Colonic mucosa (tissue), 4 donors: Measurements from ENCODE around the gene JAKMIP2. TPM values are rescaled to one million over a fixed set of nuclear protein-coding genes. Genes with fewer than 3 reads are reported as not detected.

Experiments used
- DNase-seq: peaks from one replicate; pipeline ENCODE4 v3.0.0-alpha.2; 2020
- H3K27ac ChIP-seq: fragments of 200-600 bp; one replicate; pipeline ENCODE4 v1.8.0; 2021
- H3K27me3 ChIP-seq: fragments of 200-600 bp; one replicate; pipeline ENCODE4 v1.8.0; 2021
- H3K36me3 ChIP-seq: fragments of 200-600 bp; one replicate; pipeline ENCODE4 v1.8.0; 2021
- H3K4me1 ChIP-seq: fragments of 200-600 bp; one replicate; pipeline ENCODE4 v1.8.0; 2021; ENCODE audit warnings: mild to moderate bottlenecking
- H3K4me3 ChIP-seq: fragments of 200-600 bp; one replicate; pipeline ENCODE4 v1.8.0; 2021
- H3K9ac ChIP-seq, 2 donors: one replicate each; pipeline ENCODE4 v1.7.0; 2013; ENCODE audit warnings: control low read depth in 2 of 2, low read depth in 2 of 2, low read length in 2 of 2
- H3K9me3 ChIP-seq: fragments of 200-600 bp; one replicate; pipeline ENCODE4 v1.8.0; 2021
- intact Hi-C: fragments of 100-400 bp; cut with DNase I; formaldehyde crosslinking; loops from one replicate; pipeline ENCODE4 v1.14.1; 2022
- total RNA-seq, 2 donors: library from RNA; stranded (reverse); fragmentation: NEBNext Ultra II Directional in 1 of 2; extraction: Animal tissue kit (Norgen Biotek cat#: 25700) in 1 of 2; gene quantifications; one replicate each; pipeline ENCODE4 v1.2.1, GENCODE V29; 2021
- TF ChIP-seq, protein P1 (sequence below): fragments of 200-600 bp; IDR thresholded peaks from one replicate; pipeline ENCODE4 v1.8.0; 2022; ENCODE audit warnings: antibody characterized with exemption, mild to moderate bottlenecking
- donor health status: healthy.
- donor health status: DM: no; HTN: no; CAD: no.
- donor health status: DM: no; HTN: no; CAD: no.

The JAKMIP2 gene
- total RNA-seq, 2 donors from 2014 or later = 0.17 to 1.3 TPM

DNA sequence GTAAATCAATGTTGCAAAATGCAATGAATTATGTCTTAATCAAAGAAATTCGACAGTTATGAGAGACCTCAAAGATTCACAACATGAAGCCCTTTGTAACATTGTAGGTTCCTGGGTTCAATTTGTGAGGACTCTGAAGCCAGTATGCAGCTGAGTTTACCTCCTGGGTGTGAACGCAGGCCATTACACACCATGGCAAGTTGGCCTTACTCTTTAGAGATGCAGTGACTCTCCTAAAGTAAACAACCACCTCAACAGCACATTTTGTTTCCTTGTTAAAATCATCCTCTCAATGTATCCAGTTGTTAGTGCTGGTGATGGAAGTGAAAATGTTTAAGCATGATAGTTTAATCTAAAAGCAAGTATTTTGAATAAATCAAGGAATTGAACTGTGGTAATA lies 73.8 kb downstream of the JAKMIP2 start:
- no peaks in the 10 kb centered on the region for H3K4me1 ChIP-seq
- no peaks in the 10 kb centered on the region for H3K9me3 ChIP-seq
- H3K4me3 ChIP-seq = no peak overlapping the region
- no peak for DNase-seq
- intact Hi-C loops = no loop called here
- H3K9ac ChIP-seq = no peak overlapping the region
- H3K27ac ChIP-seq = no peak overlapping the region
- TF ChIP-seq, protein P1, sequence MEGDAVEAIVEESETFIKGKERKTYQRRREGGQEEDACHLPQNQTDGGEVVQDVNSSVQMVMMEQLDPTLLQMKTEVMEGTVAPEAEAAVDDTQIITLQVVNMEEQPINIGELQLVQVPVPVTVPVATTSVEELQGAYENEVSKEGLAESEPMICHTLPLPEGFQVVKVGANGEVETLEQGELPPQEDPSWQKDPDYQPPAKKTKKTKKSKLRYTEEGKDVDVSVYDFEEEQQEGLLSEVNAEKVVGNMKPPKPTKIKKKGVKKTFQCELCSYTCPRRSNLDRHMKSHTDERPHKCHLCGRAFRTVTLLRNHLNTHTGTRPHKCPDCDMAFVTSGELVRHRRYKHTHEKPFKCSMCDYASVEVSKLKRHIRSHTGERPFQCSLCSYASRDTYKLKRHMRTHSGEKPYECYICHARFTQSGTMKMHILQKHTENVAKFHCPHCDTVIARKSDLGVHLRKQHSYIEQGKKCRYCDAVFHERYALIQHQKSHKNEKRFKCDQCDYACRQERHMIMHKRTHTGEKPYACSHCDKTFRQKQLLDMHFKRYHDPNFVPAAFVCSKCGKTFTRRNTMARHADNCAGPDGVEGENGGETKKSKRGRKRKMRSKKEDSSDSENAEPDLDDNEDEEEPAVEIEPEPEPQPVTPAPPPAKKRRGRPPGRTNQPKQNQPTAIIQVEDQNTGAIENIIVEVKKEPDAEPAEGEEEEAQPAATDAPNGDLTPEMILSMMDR = no peak
- H3K27me3 ChIP-seq = no peaks in the 10 kb centered on the region
- H3K36me3 ChIP-seq = no peaks in the 10 kb centered on the region

DNA sequence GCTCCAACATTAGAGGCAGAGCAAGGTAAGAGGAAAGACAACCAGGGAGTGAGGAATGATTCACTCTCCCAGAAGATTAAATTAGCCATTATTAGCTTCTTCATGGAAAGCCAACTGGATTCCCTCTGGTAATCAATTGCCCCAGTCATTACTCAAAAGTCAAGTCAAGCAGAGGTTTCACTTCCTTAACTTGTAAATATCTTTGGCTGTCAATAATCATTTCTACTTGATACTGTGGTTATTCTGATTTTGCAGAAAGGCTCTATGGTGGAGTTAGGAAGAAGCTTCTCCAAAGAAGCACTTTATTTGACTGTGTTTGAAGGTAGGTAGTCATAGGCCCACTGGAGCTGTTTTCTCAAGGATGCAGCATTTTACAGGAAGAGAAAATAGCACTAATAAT lies 78.0 kb downstream of the JAKMIP2 start:
- Histone ChIP-seq H3K4me3 (no peak overlapping the region), H3K4me1 (no peaks in the 10 kb centered on the region), H3K9ac (no peak overlapping the region), H3K27ac (no peak overlapping the region), H3K9me3 (no peaks in the 10 kb centered on the region), H3K36me3 (no peaks in the 10 kb centered on the region), H3K27me3 (no peaks in the 10 kb centered on the region)
- intact Hi-C loops = no loop called here
- DNase-seq = no peak
- TF ChIP-seq, protein P1 = no peak

DNA sequence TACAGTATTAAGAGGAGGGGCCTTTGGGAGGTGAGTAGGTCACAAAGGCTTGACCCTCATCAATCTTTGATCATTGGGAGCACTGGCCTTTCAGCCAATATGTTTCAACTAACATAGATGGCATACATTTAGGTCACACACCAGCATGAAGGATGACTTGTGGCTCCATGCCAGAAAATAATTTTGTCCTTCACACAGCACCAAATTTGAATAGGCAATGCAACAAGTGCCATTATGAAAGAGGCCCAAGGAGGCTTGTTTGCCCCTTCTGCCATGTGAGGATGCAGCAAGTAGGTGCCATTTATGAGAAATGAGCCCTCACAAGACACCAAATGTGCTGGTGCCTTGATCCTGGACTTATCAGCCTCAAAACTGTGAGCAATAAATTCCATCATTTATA lies 81.1 kb downstream of the JAKMIP2 start:
- H3K27ac ChIP-seq = no peak overlapping the region
- no peaks in the 10 kb centered on the region for H3K27me3 ChIP-seq
- H3K9ac ChIP-seq = no peak overlapping the region
- H3K36me3 ChIP-seq = no peaks in the 10 kb centered on the region
- H3K4me3 ChIP-seq = no peak overlapping the region
- H3K4me1 ChIP-seq = no peaks in the 10 kb centered on the region
- H3K9me3 ChIP-seq = no peaks in the 10 kb centered on the region
- intact Hi-C loops = no loop called here
- TF ChIP-seq, protein P1 = no peak
- DNase-seq = no peak

DNA sequence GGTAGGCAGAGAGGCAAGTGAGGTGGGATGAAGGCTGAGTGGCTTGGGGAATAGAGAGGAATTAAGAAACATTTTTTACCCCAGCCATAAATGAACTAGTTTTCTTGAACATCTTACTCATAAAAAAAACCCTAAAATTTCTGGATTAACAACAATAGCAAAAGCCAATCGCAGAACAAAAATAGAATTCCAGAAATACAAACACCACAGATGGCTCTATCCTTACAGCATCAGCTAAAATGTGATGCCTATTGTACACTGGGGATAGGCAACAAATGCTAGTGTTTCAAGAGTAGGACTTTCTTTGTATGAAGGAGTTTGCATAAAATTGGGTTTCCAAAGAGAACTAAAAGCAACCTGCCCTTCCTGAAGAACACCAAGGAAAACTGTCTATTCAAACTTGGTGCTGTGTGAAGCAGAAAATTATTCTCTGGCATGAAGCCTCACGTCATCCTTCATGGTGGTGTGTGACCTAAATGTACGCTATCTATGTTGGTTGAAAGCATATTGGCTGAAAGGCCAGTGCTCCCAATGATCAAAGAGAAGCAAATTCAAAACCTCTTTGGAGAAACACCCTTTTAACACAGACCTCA lies 82.9 kb downstream of the JAKMIP2 start:
- Histone ChIP-seq H3K36me3 (no peaks in the 10 kb centered on the region), H3K27me3 (no peaks in the 10 kb centered on the region), H3K9me3 (no peaks in the 10 kb centered on the region), H3K4me1 (no peaks in the 10 kb centered on the region), H3K9ac (no peak overlapping the region), H3K27ac (no peak overlapping the region), H3K4me3 (no peak overlapping the region)
- intact Hi-C loops = no loop called here
- no peak for DNase-seq
- TF ChIP-seq, protein P1 = no peak

DNA sequence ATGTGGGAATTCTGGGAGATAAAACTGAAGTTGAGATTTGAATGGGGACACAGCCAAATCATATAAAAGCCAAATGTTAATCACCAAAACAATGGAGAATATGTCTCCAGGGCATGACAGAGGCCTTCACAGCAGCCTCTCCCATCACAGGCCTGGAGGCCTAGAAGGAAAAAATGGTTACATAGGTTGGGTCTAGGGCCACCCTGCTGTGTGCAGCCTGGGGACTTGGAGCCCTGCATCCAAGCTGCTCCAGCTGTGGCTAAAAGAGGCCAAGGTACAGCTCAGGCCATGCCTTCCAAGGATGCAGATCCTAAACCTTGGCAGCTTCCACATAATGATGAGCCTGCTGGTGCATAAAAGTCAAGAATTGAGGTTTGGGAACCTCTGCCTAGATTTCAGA lies 85.1 kb downstream of the JAKMIP2 start:
- H3K4me3 ChIP-seq = no peak overlapping the region
- no peak overlapping the region for H3K9ac ChIP-seq
- no peaks in the 10 kb centered on the region for H3K9me3 ChIP-seq
- intact Hi-C loops = no loop called here
- DNase-seq = no peak
- no peaks in the 10 kb centered on the region for H3K27me3 ChIP-seq
- H3K27ac ChIP-seq = no peak overlapping the region
- H3K4me1 ChIP-seq = no peaks in the 10 kb centered on the region
- TF ChIP-seq, protein P1 = no peak
- no peaks in the 10 kb centered on the region for H3K36me3 ChIP-seq
